H9 (cell line): ENCODE results near the gene CDC14A. TPM values are rescaled to one million over a fixed set of nuclear protein-coding genes. Genes with fewer than 3 reads are reported as not detected.
A peak's percentile ranks its signal among the peaks of the same experiment; 100 is the strongest.

ENCODE experiments used
- DNase-seq: peaks from one replicate; pipeline ENCODE4 v3.0.0-alpha.2; 2017
- H2AFZ ChIP-seq: one replicate; pipeline ENCODE4 v1.6.1; 2013; ENCODE audit warnings: mild to moderate bottlenecking, low read length, control low read depth, moderate library complexity
- H2AK5ac ChIP-seq: 2 replicates; pipeline ENCODE4 v1.6.1; 2013; ENCODE audit warnings: low read length, control low read depth, mixed read lengths; ENCODE audit not compliant: insufficient read length
- H2BK120ac ChIP-seq: one replicate; pipeline ENCODE4 v1.6.1; 2013; ENCODE audit warnings: low read depth, mild to moderate bottlenecking, low read length, control low read depth, inconsistent platforms; ENCODE audit not compliant: poor library complexity, severe bottlenecking
- H2BK12ac ChIP-seq: 2 replicates; pipeline ENCODE4 v1.6.1; 2013; ENCODE audit warnings: low read length, control low read depth, mixed read lengths, low read depth; ENCODE audit not compliant: insufficient read length
- H2BK15ac ChIP-seq: 2 replicates; pipeline ENCODE4 v1.6.1; 2013; ENCODE audit warnings: low read depth, low read length, control low read depth
- H2BK20ac ChIP-seq: one replicate; pipeline ENCODE4 v1.6.1; 2013; ENCODE audit warnings: low read depth, mild to moderate bottlenecking, low read length, control low read depth, inconsistent platforms; ENCODE audit not compliant: poor library complexity, severe bottlenecking
- H2BK5ac ChIP-seq: 2 replicates; pipeline ENCODE4 v1.6.1; 2013; ENCODE audit warnings: low read length, control low read depth, mixed read lengths; ENCODE audit not compliant: insufficient read length
- H3K14ac ChIP-seq: 2 replicates; pipeline ENCODE4 v1.6.1; 2013; ENCODE audit warnings: low read length, control low read depth; ENCODE audit not compliant: insufficient read depth
- H3K18ac ChIP-seq: 2 replicates; pipeline ENCODE4 v1.6.1; 2013; ENCODE audit warnings: low read depth, mild to moderate bottlenecking, mixed read lengths, low read length, control low read depth; ENCODE audit not compliant: insufficient read length
- H3K23ac ChIP-seq: 2 replicates; pipeline ENCODE4 v1.6.1; 2013; ENCODE audit warnings: low read length, control low read depth, mixed read lengths, low read depth; ENCODE audit not compliant: insufficient read length
- H3K23me2 ChIP-seq: 2 replicates; pipeline ENCODE4 v1.6.1; 2013; ENCODE audit warnings: low read depth, mild to moderate bottlenecking, mixed read lengths, low read length, control low read depth; ENCODE audit not compliant: insufficient read length, poor library complexity, severe bottlenecking
- H3K27ac ChIP-seq: 2 replicates; pipeline ENCODE4 v1.5.1; 2013; ENCODE audit warnings: low read length, control low read depth, mixed read lengths, low read depth; ENCODE audit not compliant: insufficient read length
- H3K27me3 ChIP-seq: 2 replicates; pipeline ENCODE4 v1.6.1; 2013; ENCODE audit warnings: low read length, control low read depth, inconsistent platforms; ENCODE audit not compliant: insufficient read depth
- H3K4ac ChIP-seq: 2 replicates; pipeline ENCODE4 v1.6.1; 2013; ENCODE audit warnings: low read depth, mild to moderate bottlenecking, control low read depth, inconsistent platforms, low read length, moderate library complexity
- H3K4me1 ChIP-seq: 2 replicates; pipeline ENCODE4 v1.6.1; 2013; ENCODE audit warnings: low read length, control low read depth, inconsistent platforms; ENCODE audit not compliant: insufficient read depth
- H3K4me2 ChIP-seq: 2 replicates; pipeline ENCODE4 v1.6.1; 2013; ENCODE audit warnings: low read length, control low read depth, mixed read lengths; ENCODE audit not compliant: insufficient read length, insufficient read depth
- H3K56ac ChIP-seq: 2 replicates; pipeline ENCODE4 v1.6.1; 2013; ENCODE audit warnings: low read depth, mild to moderate bottlenecking, mixed read lengths, low read length, control low read depth; ENCODE audit not compliant: insufficient read length
- H3K79me1 ChIP-seq: 2 replicates; pipeline ENCODE4 v1.6.1; 2013; ENCODE audit warnings: low read depth, mild to moderate bottlenecking, moderate library complexity, low read length, control low read depth, inconsistent platforms; ENCODE audit not compliant: insufficient read depth, poor library complexity, severe bottlenecking
- H3K79me2 ChIP-seq: 2 replicates; pipeline ENCODE4 v1.6.1; 2013; ENCODE audit warnings: low read length, control low read depth, inconsistent platforms; ENCODE audit not compliant: insufficient read depth
- H3K9ac ChIP-seq: 2 replicates; pipeline ENCODE4 v1.6.1; 2013; ENCODE audit warnings: low read length, control low read depth, mixed read lengths; ENCODE audit not compliant: insufficient read length; ENCODE audit errors: extremely low read depth
- H3K9me3 ChIP-seq: one replicate; pipeline ENCODE4 v1.6.1; 2013; ENCODE audit warnings: low read depth, low read length, inconsistent platforms; ENCODE audit not compliant: control insufficient read depth
- H3T11ph ChIP-seq: one replicate; pipeline ENCODE4 v1.6.1; 2013; ENCODE audit warnings: mild to moderate bottlenecking, low read length, control low read depth, inconsistent platforms
- H4K20me1 ChIP-seq: one replicate; pipeline ENCODE4 v1.6.1; 2013; ENCODE audit not compliant: control insufficient read depth, insufficient read length, insufficient read depth
- H4K5ac ChIP-seq: 2 replicates; pipeline ENCODE4 v1.6.1; 2013; ENCODE audit warnings: low read depth, mild to moderate bottlenecking, mixed read lengths, low read length, control low read depth; ENCODE audit not compliant: insufficient read length
- H4K8ac ChIP-seq: replicated peaks from 2 replicates; pipeline ENCODE4 v1.6.1; 2013; ENCODE audit warnings: low read length, control low read depth, mixed read lengths, low read depth; ENCODE audit not compliant: insufficient read length
- H4K91ac ChIP-seq: 2 replicates; pipeline ENCODE4 v1.6.1; 2013; ENCODE audit warnings: low read depth, mild to moderate bottlenecking, moderate library complexity, mixed read lengths, low read length, control low read depth; ENCODE audit not compliant: insufficient read length
- H3K27ac Mint-ChIP-seq, 3 experiments: 2 replicates in 2 of 3; 3 replicates in 1 of 3; pipeline ENCODE4 v1.8.0; 2020 to 2021; ENCODE audit warnings: mixed read lengths in 3 of 3, mild to moderate bottlenecking in 1 of 3, moderate library complexity in 1 of 3
- H3K27me3 Mint-ChIP-seq: 2 replicates; pipeline ENCODE4 v1.8.0; 2021; ENCODE audit warnings: low read depth, mild to moderate bottlenecking, moderate library complexity, mixed read lengths
- H3K36me3 Mint-ChIP-seq, 3 experiments: 2 replicates in 2 of 3; 3 replicates in 1 of 3; pipeline ENCODE4 v1.8.0; 2020 to 2021; ENCODE audit warnings: low read depth in 3 of 3, mixed read lengths in 3 of 3; ENCODE audit not compliant: insufficient read depth in 1 of 3
- H3K4me1 Mint-ChIP-seq, 2 experiments: 2 replicates each; pipeline ENCODE4 v1.8.0; 2020; ENCODE audit warnings: mixed read lengths in 2 of 2
- H3K4me3 Mint-ChIP-seq, 2 experiments: 2 replicates in 1 of 2; 3 replicates in 1 of 2; pipeline ENCODE4 v1.8.0; 2020 to 2021; ENCODE audit warnings: mild to moderate bottlenecking in 2 of 2, mixed read lengths in 2 of 2, moderate library complexity in 1 of 2
- H3K9me3 Mint-ChIP-seq, 2 experiments: 2 replicates in 1 of 2; 3 replicates in 1 of 2; pipeline ENCODE4 v1.8.0; 2020; ENCODE audit warnings: mild to moderate bottlenecking in 2 of 2, mixed read lengths in 2 of 2, moderate library complexity in 1 of 2
- WGBS: extraction: QIAGEN DNeasy Blood & Tissue Kit; methylation state at CpG from one replicate; pipeline ENCODE4 v1.1.7; 2013; ENCODE audit warnings: missing lambda C conversion rate, low lambda C conversion rate, mixed read lengths; ENCODE audit not compliant: insufficient read length; ENCODE audit errors: extremely low coverage; 5-methylcytosine and 5-hydroxymethylcytosine counted together
- total RNA-seq: library from RNA; stranded (reverse); gene quantifications from 2 replicates; pipeline ENCODE4 v1.2.1, GENCODE V29; 2021
- TF ChIP-seq, protein P1 (sequence below): fragments of 200-600 bp; sonication (generic); conservative IDR thresholded peaks from 3 replicates; pipeline ENCODE4 v1.8.0; 2021; ENCODE audit warnings: antibody characterized with exemption, mild to moderate bottlenecking

CDC14A gene
- total RNA-seq, 1 experiment from 2014 or later, result 8.9 TPM

DNA sequence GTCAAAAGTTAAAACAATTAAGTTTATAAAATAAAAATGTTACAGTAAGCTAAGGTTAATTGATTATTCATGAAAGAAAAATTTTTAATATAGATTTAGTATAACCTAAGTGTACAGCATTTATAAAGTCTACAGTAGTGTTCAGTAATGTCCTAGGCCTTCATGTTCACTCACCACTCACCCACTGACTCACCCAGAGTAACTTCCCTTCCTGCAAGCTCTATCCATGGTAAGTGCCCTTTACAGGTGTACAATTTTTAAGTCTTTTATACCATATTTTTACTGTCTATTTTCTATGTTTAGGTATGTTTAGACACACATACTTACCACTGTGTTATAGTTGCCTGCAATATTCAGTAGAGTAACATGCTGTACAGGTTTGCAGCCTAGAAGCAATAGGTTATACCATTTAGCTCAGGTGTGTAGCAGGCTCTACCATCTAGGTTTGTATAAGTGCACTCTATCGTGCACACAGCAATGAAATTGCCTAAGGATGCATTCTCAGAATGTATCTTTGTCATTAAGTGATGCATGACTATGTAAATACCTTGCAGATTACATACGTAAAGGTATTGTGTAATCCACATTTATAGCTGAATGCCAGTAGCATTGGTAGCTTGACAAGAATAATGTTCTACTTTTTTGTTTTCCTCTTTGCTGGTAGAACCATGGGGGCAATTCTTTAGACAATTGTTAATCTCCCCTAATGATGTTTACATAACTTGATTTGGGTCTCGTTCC lies 149.9 kb downstream of the CDC14A start:
- H2BK15ac ChIP-seq, result no peak overlapping the region
- no peak overlapping the region for H2BK120ac ChIP-seq
- DNase-seq, result no peak
- H4K5ac ChIP-seq, result no peak overlapping the region
- H3K27me3 ChIP-seq, result no peaks in the 10 kb centered on the region
- H3K14ac ChIP-seq, result no peak overlapping the region
- H3K4ac ChIP-seq, result no peak overlapping the region
- H3K56ac ChIP-seq, result no peak overlapping the region
- H3K23ac ChIP-seq, result no peak overlapping the region
- H3K4me3 Mint-ChIP-seq, result no peak overlapping the region
- H2BK12ac ChIP-seq, result no peak overlapping the region
- no CpG with 5 or more reads among the region's 3 CpGs for WGBS
- TF ChIP-seq, protein P1, sequence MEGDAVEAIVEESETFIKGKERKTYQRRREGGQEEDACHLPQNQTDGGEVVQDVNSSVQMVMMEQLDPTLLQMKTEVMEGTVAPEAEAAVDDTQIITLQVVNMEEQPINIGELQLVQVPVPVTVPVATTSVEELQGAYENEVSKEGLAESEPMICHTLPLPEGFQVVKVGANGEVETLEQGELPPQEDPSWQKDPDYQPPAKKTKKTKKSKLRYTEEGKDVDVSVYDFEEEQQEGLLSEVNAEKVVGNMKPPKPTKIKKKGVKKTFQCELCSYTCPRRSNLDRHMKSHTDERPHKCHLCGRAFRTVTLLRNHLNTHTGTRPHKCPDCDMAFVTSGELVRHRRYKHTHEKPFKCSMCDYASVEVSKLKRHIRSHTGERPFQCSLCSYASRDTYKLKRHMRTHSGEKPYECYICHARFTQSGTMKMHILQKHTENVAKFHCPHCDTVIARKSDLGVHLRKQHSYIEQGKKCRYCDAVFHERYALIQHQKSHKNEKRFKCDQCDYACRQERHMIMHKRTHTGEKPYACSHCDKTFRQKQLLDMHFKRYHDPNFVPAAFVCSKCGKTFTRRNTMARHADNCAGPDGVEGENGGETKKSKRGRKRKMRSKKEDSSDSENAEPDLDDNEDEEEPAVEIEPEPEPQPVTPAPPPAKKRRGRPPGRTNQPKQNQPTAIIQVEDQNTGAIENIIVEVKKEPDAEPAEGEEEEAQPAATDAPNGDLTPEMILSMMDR, result no peak
- no peak overlapping the region for H4K91ac ChIP-seq
- no peak overlapping the region for H2BK5ac ChIP-seq
- H3K27ac Mint-ChIP-seq, result peak overlapping the region in 1 of 3 experiments; percentile 76; a peak in 3 of 7 replicates
- H4K8ac ChIP-seq, result no peak overlapping the region
- H4K20me1 ChIP-seq, result no peaks in the 10 kb centered on the region
- no peaks in the 10 kb centered on the region for H3K9me3 ChIP-seq
- no peak overlapping the region for H2AFZ ChIP-seq
- H3K4me1 Mint-ChIP-seq, result 0 out of 4 replicates have a peak, but pooled peaks cover 3% of the 10 kb centered on the region in 2 experiments
- H3K9ac ChIP-seq, result no peak overlapping the region
- H3K23me2 ChIP-seq, result no peaks in the 10 kb centered on the region
- H2AK5ac ChIP-seq, result no peak overlapping the region
- H3K79me1 ChIP-seq, result no peaks in the 10 kb centered on the region
- no peak overlapping the region for H3T11ph ChIP-seq
- peaks cover 15 to 34% (median 33%) of the 10 kb centered on the region in 3 experiments; a peak in 6 of 7 replicates for H3K36me3 Mint-ChIP-seq
- H3K4me1 ChIP-seq, result no peaks in the 10 kb centered on the region
- no peak overlapping the region for H3K4me2 ChIP-seq
- H3K9me3 Mint-ChIP-seq, result no peaks in the 10 kb centered on the region
- no peak overlapping the region for H3K18ac ChIP-seq
- no peak overlapping the region for H2BK20ac ChIP-seq
- no peaks in the 10 kb centered on the region for H3K79me2 ChIP-seq
- no peaks in the 10 kb centered on the region for H3K27me3 Mint-ChIP-seq
- H3K27ac ChIP-seq, result no peak overlapping the region
